Measurements from ENCODE around the gene IGF2R.
"Not testable (repeated sequence)": the region's sequence is repeated elsewhere in the genome, so short reads cannot be mapped to it uniquely, and the experiment has no call there.

IGF2R gene

GRCh38 chr6:160085226-160085625, 116.3 kb downstream of the IGF2R start:
- TF ChIP-seq CTCF (IDR thresholded peaks at IDR 0.05; ENCODE audit: low read depth, low read length, missing control alignments) = no peak
- DNase-seq (ENCODE audit: low read depth) = no peak
- H3K4me3 ChIP-seq (ENCODE audit: low read depth, low read length) = no peak overlapping the region

GRCh38 chr6:160085713-160086505, 117.0 kb downstream of the IGF2R start:
- H3K4me3 ChIP-seq (ENCODE audit: low read depth, low read length) = no peak overlapping the region
- no peak for DNase-seq (ENCODE audit: low read depth)
- no peak for TF ChIP-seq CTCF (IDR thresholded peaks at IDR 0.05; ENCODE audit: low read depth, low read length, missing control alignments)

- DNase-seq (ENCODE audit: low read depth) = no peak
- no peak for TF ChIP-seq CTCF (IDR thresholded peaks at IDR 0.05; ENCODE audit: low read depth, low read length, missing control alignments)
- no peak overlapping the region for H3K4me3 ChIP-seq (ENCODE audit: low read depth, low read length)
These were observed 117.9 kb downstream of the IGF2R start for GRCh38 chr6:160086754-160087153.

GRCh38 chr6:160088069-160088783, 119.3 kb downstream of the IGF2R start:
- no peak for DNase-seq (ENCODE audit: low read depth)
- peak; percentile 21 for TF ChIP-seq CTCF (IDR thresholded peaks at IDR 0.05; ENCODE audit: low read depth, low read length, missing control alignments)
- H3K4me3 ChIP-seq (ENCODE audit: low read depth, low read length) = no peak overlapping the region

GRCh38 chr6:160088784-160089533, 120.1 kb downstream of the IGF2R start:
- H3K4me3 ChIP-seq (ENCODE audit: low read depth, low read length) = no peak overlapping the region
- no peak for TF ChIP-seq CTCF (IDR thresholded peaks at IDR 0.05; ENCODE audit: low read depth, low read length, missing control alignments)
- DNase-seq (ENCODE audit: low read depth) = no peak

- TF ChIP-seq CTCF (IDR thresholded peaks at IDR 0.05; ENCODE audit: low read depth, low read length, missing control alignments) = no peak
- no peak for DNase-seq (ENCODE audit: low read depth)
- H3K4me3 ChIP-seq (ENCODE audit: low read depth, low read length) = no peak overlapping the region
These were observed 120.6 kb downstream of the IGF2R start for GRCh38 chr6:160089534-160089897.

GRCh38 chr6:160090442-160091239, 121.8 kb downstream of the IGF2R start:
- DNase-seq (ENCODE audit: low read depth); H3K4me3 ChIP-seq (ENCODE audit: low read depth, low read length): not testable (repeated sequence)

- H3K4me3 ChIP-seq (ENCODE audit: low read depth, low read length); DNase-seq (ENCODE audit: low read depth): not testable (repeated sequence)
These were observed 123.3 kb downstream of the IGF2R start for GRCh38 chr6:160092176-160092575.

Data from GM12864 (cell line).